Activated T-helper 1 cell treated with anti-CD3 and anti-CD28 coated beads, Interleukin-2, amount 50 U/mL, for 16 hours (primary cell): ENCODE results near the gene RSPRY1.

Experiments
- DNase-seq, 2 donors: peaks; one replicate each; pipeline ENCODE4 v3.0.0-alpha.2; 2020; ENCODE audit warnings: low read depth in 1 of 2, low spot score in 1 of 2

RSPRY1 gene

GRCh38 chr16:57152096-57153093, 33.7 kb upstream of the RSPRY1 start:
- no peak for DNase-seq

GRCh38 chr16:57153841-57154240, 32.3 kb upstream of the RSPRY1 start:
- DNase-seq: no peak

- no peak for DNase-seq
Observed at GRCh38 chr16:57155702-57156350, 30.3 kb upstream of the RSPRY1 start.

- DNase-seq: no peak
Observed at GRCh38 chr16:57156351-57156703, 29.8 kb upstream of the RSPRY1 start.

- no peak for DNase-seq
Observed at GRCh38 chr16:57157533-57157932, 28.6 kb upstream of the RSPRY1 start.

- DNase-seq: no peak
Observed at GRCh38 chr16:57159447-57159846, 26.7 kb upstream of the RSPRY1 start.

- DNase-seq: no peak
Observed at GRCh38 chr16:57163842-57164241, 22.3 kb upstream of the RSPRY1 start.

GRCh38 chr16:57165483-57165882, 20.6 kb upstream of the RSPRY1 start:
- DNase-seq: no peak

GRCh38 chr16:57165938-57166337, 20.2 kb upstream of the RSPRY1 start:
- no peak for DNase-seq

GRCh38 chr16:57166451-57166850, 19.7 kb upstream of the RSPRY1 start:
- DNase-seq: no peak

- DNase-seq: no peak
Observed at GRCh38 chr16:57166951-57167350, 19.2 kb upstream of the RSPRY1 start.

GRCh38 chr16:57167538-57167937, 18.6 kb upstream of the RSPRY1 start:
- DNase-seq: no peak

GRCh38 chr16:57167953-57168352, 18.2 kb upstream of the RSPRY1 start:
- no peak for DNase-seq

GRCh38 chr16:57169327-57169726, 16.8 kb upstream of the RSPRY1 start:
- DNase-seq: no peak

GRCh38 chr16:57172721-57173290, 13.3 kb upstream of the RSPRY1 start:
- no peak for DNase-seq

GRCh38 chr16:57175896-57176295, 10.2 kb upstream of the RSPRY1 start:
- no peak for DNase-seq

- no peak for DNase-seq
Observed at GRCh38 chr16:57178196-57178595, 7.9 kb upstream of the RSPRY1 start.

GRCh38 chr16:57178793-57179212, 7.3 kb upstream of the RSPRY1 start:
- DNase-seq: no peak

GRCh38 chr16:57179215-57179828, 6.8 kb upstream of the RSPRY1 start:
- DNase-seq: no peak

- DNase-seq: no peak
Observed at GRCh38 chr16:57184113-57184512, 2.0 kb upstream of the RSPRY1 start.

GRCh38 chr16:57184887-57185445, 1.2 kb upstream of the RSPRY1 start:
- DNase-seq: no peak
